Suppressor macrophage (primary cell): ENCODE data around the gene TJP3.
"Not testable (repeated sequence)": the region's sequence is repeated elsewhere in the genome, so short reads cannot be mapped to it uniquely, and the experiment has no call there.

ENCODE experiments used
- DNase-seq, 4 experiments: peaks; one replicate each; pipeline ENCODE4 v3.0.0-alpha.2; 2020 to 2022
- total RNA-seq, 17 experiments: gene quantifications; one replicate each; lab custom pipeline; 2026; ENCODE audit warnings: mixed read lengths in 6 of 17, inconsistent platforms in 3 of 17; lab: John Stamatoyannopoulos, UW

Gene TJP3, protein sequence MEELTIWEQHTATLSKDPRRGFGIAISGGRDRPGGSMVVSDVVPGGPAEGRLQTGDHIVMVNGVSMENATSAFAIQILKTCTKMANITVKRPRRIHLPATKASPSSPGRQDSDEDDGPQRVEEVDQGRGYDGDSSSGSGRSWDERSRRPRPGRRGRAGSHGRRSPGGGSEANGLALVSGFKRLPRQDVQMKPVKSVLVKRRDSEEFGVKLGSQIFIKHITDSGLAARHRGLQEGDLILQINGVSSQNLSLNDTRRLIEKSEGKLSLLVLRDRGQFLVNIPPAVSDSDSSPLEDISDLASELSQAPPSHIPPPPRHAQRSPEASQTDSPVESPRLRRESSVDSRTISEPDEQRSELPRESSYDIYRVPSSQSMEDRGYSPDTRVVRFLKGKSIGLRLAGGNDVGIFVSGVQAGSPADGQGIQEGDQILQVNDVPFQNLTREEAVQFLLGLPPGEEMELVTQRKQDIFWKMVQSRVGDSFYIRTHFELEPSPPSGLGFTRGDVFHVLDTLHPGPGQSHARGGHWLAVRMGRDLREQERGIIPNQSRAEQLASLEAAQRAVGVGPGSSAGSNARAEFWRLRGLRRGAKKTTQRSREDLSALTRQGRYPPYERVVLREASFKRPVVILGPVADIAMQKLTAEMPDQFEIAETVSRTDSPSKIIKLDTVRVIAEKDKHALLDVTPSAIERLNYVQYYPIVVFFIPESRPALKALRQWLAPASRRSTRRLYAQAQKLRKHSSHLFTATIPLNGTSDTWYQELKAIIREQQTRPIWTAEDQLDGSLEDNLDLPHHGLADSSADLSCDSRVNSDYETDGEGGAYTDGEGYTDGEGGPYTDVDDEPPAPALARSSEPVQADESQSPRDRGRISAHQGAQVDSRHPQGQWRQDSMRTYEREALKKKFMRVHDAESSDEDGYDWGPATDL
- 0 to 2.5 (median 0.11) reads per million in 17 experiments for total RNA-seq

- DNase-seq, result peak in 1 of 4 experiments; percentile 39
These were observed at the start of gene TJP3 for GRCh38 chr19:3708207-3708931. Gene TJP3, plus strand, starts transcription at chr19:3708384. Its CDS starts 20,049 bp downstream, at chr19:3728433.

GRCh38 chr19:3658870-3659745 is 49.1 kb upstream of the TJP3 start:
- no peak for DNase-seq

GRCh38 chr19:3659746-3660112 is 48.5 kb upstream of the TJP3 start:
- no peak for DNase-seq

GRCh38 chr19:3660493-3661219 is 47.5 kb upstream of the TJP3 start:
- no peak for DNase-seq

DNA sequence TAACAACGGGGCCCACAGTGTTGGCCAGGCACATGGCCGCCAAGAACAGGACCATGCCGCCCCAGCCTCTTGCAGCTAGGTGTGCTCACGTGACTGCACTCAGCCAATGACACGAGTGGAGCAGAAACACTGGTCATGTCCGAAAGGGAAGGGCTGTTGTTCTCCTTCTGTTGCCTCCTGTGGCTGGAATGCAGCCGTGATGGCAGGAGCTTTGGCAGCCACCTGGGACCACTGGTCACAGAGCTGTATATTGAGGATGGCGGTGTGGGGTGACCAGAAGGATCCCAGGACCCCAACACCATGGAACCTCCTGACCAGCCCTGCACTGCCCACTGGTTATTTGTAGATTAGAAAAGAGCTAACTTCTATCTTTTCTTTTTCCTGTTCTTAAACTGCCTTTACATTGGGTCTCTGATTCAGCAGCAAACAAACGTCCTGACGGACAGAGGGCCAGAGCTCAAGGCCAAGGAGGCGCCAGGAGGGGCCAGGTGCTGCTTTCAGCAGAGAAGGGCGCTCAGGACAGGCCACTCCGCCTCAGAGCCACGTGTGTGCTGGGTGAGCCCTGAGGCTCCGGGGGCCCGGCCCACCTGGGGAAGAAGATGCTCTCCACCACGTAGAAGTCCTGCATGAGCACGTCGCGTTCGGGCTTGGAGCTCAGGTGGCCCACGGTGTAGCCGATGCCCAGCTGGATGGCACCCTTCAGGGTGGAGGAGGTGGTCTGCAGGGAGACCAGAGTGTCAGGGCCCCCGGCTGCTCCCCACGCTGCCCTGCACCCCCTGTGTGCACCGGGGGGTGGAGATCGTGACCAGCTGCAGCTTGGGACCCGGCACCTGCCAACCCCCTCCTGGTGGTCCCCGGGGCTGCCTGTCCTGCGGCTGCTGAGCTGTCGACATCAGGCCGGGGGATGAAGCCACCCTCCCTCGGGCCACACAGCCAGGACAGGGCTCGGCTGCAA is 46.6 kb upstream of the TJP3 start:
- no peak for DNase-seq

DNA sequence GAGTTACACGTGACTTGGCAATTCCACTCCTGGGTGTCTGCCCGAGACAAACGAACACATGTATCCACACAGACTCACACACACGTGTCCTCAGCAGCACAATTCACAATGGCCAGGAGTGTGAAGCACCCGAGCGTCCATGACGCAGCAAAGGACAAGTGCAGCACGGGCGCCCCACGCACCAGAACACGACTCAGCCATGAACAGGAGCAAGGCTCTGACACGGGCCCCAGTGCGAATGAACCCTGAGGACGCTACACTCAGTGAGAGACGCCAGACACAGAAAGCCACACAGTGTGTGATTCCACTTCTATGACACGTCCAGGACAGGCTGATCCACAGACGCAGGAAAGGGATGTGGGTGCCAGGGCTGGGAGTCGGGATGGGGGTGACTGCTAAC is 44.3 kb upstream of the TJP3 start:
- no peak for DNase-seq

DNA sequence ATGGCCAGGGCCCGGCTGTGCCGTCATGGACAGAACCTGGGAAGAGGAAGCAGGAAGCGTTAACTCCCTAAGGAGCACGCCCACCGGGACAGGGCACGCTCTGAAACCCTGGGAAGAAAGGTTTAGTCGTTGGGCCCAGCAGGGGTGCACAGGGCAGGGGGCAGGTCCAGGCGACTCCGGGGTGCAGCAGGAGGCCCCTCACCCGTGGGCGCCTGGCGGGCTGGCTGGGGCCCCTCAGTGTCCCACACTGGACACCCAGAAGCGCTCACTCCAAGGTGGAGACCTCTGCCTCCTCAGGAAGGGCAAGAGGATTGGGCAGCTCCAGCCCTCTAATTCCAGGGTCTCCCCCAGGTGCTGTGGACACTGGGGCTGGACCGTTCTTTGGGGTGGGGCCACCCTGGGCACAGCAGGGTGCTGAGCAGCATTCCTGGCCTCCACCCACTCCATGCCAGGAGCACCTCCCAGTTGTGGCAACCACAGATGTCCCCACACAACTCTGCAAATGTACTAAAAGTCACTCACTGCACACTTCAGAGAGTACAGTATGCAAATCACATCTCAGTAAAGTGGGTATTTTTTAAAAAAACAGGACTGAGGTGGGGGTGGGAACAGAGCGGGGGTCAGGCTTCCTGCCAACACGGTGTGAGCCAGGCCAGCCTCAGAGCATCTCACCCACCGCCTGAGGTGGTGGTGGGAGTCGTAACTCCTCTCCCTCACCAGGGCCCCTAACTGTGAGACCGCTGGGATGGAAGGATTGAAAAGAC is 43.1 kb upstream of the TJP3 start:
- no peak for DNase-seq

GRCh38 chr19:3665681-3666544 is 42.3 kb upstream of the TJP3 start:
- peak; percentile 44 to 73 (median 59) for DNase-seq

GRCh38 chr19:3666545-3666856 is 41.7 kb upstream of the TJP3 start:
- not testable (repeated sequence) for DNase-seq

- no peak for DNase-seq
These were observed 41.0 kb upstream of the TJP3 start for GRCh38 chr19:3667037-3667638.

DNA sequence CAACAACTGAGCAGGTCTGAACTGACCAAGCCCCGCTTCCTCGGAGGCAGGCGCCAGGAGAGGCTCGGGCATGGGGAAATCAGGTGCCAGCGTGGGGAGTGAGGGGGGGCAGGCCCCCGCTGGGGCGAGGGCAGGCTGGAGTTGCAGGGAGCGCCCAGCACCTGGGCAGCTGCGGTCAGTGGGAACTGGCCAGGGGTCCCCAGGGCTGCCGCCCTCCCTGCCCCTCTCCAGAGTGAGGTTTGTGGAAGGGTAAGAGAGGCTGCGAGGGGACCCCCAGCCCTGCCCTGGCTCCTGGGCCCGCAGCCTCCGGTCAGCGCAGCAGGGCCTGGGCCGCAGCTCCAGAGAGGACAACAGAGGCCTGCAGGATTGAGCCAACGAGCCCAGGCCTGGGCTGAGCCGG is 40.4 kb upstream of the TJP3 start:
- DNase-seq, result no peak

DNA sequence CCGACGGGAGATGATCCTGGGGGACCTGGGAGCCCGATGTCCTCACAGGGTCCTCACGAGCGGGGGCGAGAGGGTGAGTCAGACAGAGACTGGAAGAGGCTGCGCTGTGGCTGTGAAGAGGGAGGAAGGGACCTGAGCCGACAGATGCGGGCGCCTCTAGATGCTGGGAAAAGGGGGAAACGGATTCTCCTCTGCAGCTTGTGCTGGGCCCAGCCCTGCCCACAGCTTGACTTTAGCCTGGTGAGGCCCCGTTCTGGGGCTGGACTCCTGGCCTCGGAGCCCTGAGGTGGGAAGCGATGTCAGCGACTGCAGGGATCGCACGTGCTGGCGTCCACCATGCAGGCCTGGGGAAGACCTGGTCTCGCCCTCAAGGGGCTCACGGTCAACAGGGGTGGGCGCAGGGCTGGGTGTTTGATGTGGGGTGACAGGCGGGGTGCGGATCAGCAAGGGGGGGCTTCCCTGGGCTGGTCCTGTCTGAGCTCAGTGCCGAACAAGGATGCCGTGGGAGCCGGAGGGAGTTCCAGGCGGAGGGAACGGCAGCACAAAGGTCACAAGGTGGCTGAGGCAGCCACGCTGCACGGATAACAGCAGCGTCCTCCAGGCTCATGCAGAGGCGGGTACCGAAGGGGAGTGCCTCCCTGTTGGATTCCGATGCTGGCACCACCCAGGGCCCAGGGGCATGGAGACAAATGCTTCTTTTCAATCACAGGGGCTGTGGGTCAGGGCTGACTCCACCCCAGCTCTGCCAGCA is 39.7 kb upstream of the TJP3 start:
- no peak for DNase-seq

GRCh38 chr19:3669082-3669946 is 38.9 kb upstream of the TJP3 start:
- no peak for DNase-seq

GRCh38 chr19:3669947-3670795 is 38.0 kb upstream of the TJP3 start:
- DNase-seq, result peak; percentile 23 to 44 (median 40)
